ENCODE data around the gene TSPAN13.

TSPAN13 gene

DNA sequence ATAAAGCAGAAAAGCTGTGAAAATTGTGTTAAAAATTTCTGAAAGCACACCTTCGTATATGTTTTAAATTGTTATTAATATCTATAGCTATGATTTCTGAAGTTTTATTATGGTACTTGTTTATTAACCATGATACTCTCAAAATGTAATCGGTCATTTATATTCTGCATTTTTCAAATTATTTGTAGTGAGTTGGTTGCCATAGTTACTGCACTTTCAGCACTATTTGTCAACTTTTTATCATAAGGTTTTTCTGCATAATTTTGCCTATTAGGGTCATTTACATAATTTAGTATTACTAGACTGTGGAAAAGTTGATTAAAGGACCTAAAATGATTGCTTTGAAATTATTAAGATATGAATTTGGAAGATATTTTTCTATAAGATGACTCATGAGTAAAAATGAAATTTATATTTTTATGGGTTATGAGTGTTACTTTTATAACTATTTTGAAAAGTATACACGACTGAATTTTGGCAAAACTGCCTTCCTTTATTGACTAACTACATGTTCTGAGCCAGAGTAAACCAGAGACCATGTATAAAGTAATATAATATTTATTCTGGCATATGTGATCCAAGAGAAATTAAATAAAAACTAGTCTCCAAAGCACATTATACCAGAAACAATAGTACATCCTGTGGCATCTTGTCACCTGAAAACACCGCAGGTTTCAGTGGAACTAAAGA is 59.1 kb downstream of the TSPAN13 start:
- DNase-seq (ENCODE audit: low read depth, low spot score), result no peak

DNA sequence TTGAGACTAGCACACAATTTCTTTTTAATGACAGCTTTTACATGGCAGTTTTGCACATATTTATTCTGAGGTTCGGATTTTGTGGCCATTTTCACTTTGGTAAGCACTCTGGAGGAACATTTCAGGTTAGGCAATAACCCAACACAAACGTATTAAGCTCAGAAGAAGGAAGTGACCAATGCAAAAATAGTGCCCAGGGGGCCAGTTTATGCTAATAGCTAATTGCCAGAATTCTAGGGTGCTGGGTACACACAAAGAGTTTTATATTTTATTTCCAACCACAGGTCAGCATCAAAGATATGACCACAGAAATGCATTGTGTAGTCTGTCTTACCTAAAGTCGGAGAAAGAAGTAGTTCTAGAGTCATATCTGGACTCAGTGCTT is 59.7 kb downstream of the TSPAN13 start:
- DNase-seq (ENCODE audit: low read depth, low spot score), result peak; percentile 88

DNA sequence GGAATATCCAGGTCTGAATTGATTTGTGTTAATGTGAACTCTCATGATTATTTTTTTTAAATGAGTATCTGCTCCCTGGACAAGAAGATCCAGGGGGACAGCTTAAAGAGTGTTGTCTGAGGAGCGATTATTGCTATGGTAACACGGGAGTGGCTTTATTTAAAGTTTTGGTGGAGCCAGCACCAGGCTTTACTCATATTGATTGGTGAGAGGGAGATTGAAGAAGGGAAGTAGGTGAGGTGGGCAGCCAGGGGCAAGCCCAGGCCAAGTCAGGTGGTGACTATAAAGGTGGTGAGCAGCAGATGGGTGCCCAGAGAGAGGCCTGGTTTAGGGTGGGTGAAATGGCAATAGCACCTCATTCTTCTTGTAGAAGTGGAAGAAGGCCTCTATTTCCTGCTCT is 61.4 kb downstream of the TSPAN13 start:
- no peak for DNase-seq (ENCODE audit: low read depth, low spot score)

DNA sequence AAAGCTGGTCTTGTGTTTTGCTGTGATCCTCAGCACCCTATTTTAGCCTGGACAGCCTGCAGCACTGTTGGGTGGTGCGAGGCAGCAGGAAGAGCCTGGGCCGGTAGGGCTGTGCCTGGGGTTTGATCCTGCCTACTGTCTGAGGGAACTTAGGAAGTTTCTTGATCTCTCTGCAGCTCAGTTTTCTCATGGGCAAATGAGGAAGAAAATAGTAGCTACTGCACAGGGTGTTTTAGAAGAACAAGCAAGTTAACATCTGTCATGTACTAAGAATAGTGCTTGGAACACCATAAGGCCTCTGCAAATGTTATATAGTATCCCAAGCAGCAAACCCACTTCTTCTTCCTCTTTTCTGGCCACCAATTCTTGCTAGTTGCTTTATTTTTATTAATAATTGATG is 63.3 kb downstream of the TSPAN13 start:
- DNase-seq (ENCODE audit: low read depth, low spot score), result no peak

DNA sequence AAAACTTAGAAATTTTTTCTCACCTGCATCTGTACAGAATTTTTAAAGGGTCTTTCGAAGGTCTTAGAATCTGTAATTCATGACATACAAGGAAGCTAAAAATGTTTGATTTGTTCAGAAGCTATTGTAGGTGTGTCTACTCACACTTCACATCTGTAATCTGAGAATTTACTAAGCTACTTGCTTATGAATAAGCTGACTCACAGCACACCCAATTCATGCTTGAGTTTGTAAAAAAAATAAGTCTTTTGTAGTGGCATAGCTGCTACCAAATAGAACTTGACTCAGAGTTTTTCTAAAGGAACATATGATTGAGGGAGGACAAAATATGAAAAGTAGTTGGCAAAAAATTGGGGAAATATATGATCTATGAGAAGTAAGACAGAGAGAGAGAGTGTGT is 64.0 kb downstream of the TSPAN13 start:
- peak; percentile 76 for DNase-seq (ENCODE audit: low read depth, low spot score)

DNA sequence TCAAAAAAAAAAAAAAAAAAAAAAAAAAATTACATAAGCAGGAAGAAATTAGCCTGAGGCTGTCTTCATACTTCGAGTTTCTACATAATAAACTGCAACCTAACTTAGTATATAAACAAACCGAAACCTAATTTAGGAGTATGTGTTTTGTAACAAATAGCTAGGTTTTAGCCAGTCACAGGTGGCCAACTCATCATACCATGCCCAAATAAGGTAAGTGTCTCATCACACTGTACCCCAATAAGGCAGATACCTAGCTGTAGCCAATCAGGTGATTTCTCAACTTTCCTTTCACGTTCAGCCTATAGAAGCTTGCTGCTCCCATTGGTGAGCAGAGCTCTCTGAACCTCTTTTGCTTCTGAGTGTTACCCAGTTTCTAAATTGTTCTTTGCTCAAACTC is 65.2 kb downstream of the TSPAN13 start:
- no peak for DNase-seq (ENCODE audit: low read depth, low spot score)

DNA sequence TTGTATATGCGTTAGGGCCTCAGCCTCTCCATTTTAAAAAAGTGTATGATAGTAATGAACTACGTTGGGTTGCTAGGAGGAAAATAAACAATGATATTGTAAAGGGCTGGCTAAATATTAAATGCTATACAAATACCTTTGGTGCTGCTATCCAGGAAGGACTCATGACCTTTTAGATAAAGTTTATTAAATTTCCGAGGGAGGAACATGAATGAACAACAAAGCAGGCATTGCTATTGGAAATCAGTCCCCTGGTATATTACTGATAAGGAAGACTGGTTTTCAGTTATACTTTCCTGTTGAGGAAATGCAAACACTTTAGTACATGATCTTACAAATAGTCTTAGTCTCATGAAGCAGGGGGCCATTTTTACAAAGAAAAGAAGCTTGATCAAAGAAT is 68.5 kb downstream of the TSPAN13 start:
- DNase-seq (ENCODE audit: low read depth, low spot score), result no peak

DNA sequence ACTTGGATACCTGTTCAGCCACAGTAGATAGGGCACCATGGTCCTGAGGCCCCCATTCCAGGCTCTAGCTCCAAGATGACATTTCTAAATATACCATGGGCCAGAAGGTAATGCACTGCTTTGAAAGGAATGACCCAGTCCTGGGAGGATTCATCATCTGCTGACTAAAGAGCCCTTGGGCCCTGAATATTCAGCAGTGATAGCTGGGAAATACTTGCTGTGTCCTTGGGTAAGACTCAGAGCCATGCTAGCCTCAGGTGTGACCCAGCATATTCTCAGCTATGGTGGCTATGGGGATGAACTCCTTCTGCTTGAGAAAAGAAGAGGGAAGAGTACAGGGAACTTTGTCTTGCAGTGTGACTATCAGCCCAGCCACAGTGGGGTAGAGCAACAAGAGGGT is 72.5 kb downstream of the TSPAN13 start:
- DNase-seq (ENCODE audit: low read depth, low spot score), result no peak

DNA sequence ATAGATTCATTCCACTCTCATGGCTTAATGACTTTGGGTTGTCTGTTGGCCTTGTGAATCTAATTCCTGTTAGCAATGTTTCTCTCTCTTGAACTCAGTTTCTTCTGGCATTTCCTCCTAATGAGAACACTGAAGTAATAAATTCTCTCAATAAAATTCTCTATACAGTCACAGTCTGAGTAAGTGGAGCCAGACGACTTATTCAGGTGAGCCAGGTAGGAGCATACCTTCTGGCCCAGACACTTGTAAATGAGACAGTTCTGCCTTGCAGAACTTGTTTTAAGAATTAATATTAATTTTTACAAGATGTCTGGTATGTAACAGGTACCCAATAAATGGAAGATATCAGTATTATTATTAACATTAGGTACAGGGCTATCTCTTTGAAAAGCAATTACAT is 79.8 kb downstream of the TSPAN13 start:
- DNase-seq (ENCODE audit: low read depth, low spot score), result no peak

Data from astrocyte of the hippocampus (primary cell).